Fibroblast of skin of right biceps (primary cell): ENCODE data around the gene NECTIN4.
"Not testable (repeated sequence)": the region's sequence is repeated elsewhere in the genome, so short reads cannot be mapped to it uniquely, and the experiment has no call there.

Experiments used
- DNase-seq: peaks from one replicate; pipeline ENCODE4 v3.0.0-alpha.2; 2013

Gene NECTIN4

DNA sequence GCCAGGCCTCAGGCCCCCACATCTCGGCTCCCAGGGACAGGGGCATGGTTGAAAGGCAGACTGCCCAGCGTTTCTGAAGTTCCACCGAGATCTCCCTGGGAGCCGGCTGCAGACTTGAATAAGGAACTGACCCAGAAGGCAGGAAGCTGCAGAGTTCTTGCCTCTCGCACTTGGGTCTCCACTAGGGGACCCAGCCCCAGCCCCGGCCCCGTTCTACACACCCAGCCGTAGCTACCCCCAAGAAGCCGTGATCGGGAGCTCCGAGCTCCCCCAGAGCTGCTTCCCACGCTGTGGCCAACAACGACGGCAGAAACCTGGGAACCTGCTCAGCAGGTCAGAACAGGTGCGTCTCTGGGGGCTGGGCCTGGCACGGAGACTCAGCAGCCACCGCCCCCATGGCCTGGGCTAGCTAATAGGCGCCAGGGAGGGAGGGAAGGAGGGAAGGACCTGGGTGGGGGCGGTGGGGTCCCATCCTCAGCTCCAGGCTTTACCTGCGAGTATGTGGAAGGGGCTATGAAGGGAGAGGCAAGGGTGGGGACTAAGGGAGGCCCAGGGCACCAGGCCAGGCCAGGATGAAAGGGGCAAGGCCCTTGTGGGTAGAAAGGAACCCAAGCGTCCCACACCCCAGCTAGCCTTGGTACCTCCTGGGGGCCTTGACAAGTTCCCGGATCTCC lies at the start of gene NECTIN4:
NECTIN4 (minus strand) TSS at position 308 of the 674 bp plus-strand sequence; CDS start at position 46, 262 bp downstream.
- no peak for DNase-seq

DNA sequence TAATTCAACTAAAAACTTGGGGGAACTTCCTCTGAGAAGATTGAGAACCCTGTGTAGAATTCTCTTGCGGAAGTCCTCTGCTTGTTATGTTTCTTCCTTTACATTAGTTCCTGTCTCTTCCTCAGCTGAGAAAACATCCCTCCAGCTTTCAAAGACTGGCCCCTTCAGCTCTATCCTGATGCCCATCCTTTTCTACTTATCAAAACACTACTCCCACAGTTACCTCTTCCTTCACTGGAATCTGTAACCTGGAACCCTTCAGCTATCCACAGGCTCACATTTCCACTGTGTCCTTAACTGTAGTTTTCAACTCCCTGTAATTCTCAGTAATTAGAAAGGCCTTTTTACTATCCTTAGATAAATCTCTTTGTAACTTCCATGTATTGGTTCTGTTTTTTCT lies 49.1 kb upstream of the NECTIN4 start:
- DNase-seq, result no peak

DNA sequence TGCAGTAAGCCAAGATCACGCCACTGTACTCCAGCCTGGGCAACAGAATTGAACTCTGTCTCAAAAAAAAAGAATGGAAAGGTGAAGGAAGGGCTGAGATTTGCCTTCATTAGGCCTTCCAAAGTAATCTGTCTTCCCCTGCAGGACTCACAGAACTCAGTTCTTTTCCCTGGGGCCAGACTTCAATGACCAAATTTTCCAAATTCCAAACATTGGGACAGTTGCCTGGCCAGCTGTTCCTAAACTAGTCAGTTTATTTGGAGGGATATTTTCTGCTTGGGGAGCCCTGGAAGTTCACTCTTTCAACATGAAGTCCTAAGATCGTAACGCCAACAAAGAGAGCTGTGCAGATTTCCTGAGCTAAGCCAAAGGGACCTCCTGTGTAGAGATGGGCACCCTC lies 48.5 kb upstream of the NECTIN4 start:
- no peak for DNase-seq

DNA sequence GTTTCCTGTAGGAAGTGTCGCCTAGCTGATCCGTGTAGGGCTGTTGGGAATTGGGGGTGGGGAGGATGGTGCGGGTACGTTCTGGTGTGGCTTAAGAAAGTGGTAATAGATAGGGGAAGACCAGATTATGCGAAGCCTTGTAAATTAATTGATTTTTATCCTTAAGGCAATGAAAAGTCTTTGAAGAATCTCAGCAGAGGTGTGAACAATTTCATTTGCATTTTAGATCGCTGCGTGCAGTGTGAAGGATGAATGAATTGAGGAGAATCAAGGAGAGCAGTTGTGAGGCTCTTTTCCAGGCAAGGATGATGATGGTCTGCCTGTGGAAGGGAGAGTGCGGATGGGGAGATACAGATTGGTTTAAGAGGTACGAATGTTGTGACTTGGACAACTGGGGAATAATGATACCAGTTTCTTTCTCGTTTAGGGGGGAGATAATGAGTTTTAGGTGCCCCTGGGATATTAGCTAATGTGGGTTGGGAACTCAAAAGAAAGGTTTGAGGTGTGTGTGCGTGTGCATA lies 43.9 kb upstream of the NECTIN4 start:
- peak; percentile 4 for DNase-seq

DNA sequence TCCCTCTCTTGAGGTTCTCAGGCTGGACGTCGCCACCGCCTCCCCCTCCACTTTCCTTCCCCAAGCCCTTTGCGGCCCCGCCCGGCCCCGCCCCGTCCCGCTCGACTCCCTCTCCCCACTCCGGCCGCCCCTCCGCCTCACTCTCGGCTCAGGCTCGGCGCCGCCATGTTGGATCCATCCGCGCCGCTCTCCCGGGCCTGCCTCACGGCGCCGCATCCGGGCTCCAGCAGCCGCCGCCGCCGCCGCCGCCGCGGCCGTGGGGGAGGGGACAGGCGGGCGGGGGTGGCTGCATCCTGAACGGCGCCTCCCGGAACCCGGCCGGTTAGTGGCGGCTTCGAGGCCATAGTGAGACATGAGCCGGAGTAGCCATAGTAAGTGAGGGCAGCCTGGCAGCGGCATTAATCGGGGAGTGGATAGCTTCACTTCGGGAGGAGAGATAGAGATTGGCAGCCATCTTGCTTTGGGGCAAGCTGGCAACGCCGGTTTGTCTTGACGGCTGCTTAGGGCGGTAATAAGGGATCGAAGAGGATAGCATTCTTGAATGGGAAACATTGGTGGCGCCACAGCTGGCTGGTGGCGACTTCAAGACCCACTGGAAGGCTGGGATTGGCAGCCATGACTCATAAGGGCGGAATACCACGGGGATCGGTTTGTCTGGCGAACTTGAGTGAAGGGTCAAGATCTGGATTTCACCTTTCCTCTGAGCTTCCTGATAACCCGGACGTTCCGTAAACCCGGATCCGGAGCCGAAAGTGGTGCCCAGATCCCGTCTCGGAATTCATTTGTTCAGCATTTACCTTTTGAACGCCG lies 43.3 kb upstream of the NECTIN4 start, which contains the start of gene DEDD:
DEDD (minus strand) TSS at position 258 of the 810 bp plus-strand sequence. CDS start 8,205 bp downstream, outside the sequence.
- DNase-seq, result peak; percentile 98

DNA sequence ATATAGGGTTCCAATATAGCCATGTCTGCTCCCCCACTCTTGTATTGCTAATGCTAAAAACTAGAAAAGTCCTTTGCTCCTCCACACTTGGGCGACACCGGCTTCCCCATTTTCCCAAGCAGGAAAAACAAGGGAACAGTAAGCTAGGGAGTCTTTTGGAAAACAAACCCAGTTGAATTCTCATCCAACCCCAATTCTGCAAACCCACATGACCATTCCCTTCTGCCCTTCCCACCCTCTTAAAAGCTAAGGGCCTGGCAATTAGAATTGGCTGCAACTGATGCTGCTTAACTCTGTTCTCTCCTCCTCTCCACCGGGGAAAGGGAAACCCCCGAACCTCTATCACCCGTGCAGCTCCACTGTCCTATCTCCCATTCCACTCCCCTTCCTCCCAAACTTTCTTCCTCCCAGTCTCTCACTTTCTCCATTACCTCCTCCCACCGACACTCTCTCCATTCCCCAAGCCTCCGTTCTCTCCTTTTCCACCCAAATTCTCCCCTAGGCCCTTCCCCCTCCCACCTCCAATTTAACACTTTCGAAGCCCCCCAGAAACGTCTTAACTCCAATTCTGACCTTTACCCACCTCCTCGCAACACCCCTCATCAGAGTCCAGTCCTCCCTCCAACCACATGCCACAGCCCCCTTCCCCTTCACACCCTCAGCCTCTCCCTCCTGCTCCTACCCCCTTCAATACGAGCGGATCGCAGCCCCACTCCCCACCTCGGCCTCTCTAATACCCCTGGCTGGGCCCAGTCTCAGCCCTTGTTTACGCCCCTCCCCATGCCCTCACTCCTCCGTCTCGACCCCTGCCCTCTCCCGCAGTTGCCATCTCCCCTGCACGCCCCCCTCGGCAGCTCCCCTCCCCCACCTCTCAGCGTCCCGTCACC lies 42.4 kb upstream of the NECTIN4 start:
- peak; percentile 10 for DNase-seq

DNA sequence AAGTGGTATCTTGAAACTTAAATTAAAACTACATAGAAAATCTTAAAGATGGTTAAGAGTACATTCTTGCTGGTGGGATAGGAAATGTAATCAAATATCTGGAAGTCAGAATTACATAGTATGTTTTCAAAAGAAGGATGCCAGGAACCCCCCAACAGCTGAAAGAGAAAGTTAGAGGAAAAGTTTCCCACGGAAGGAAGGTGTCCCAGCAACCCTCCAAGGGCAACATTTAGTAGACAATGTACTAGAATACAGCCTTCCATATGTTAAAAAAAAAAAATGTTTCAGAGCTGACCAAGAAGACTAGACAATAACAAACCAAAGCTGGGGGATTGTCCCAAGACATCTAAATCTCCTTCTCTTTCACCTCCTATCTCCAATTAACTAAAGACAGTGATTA lies 40.9 kb upstream of the NECTIN4 start:
- DNase-seq, result no peak

DNA sequence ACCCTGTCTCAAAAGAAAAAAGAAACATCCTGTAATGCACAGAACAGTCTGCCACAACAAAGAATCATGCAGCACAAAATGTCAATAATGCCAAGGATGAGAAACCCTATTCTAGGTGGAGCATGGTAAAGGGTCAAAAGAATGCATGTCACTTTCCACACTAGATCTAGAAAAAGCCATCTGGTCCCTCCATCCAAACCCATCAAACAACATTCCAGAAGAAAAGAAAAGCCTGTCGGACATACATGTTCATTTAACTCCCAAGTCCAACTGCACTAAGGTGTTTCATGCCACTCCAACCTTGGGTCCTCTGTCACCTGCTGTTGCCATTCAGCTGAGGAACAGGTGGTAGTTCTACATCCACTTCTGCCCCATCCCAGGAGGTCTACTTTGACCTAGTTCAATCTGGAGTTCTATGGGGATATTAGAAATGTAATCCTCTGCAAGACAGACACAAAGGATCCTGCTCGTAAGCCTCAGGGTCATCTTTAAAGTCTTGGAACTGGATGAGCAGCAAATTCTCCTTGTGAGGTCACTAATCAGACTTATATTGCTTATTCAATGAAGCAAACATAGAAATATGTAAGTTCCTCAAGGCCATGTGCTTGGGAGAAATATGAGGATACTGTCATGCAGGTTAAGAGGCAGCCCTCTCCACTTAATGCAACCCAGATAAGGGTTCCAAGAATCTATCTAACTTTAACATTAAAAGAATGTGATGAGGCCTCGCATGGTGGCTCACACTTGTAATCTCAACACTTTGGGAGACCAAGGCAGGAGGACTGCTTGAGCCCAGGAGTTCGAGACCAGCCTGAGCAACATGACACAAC lies 39.4 kb upstream of the NECTIN4 start:
- no peak for DNase-seq

DNA sequence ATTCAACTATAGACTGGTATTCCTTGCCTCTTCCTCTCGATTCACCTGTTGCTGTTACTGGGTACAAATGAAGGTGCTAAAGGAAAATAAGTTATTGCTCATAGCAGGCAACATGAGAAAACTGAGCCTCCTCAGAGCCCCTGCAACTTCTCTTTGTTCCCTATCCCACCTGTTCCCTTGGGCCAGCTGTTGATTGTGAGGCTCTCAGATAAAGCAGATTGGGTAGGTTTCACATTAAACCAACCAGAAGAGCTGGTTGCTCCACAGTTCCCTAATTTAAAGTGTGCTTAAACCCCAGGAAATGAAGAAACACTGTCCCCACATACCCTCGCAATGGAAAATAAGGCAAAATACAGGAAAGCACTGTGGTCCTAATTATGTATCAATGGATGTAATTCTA lies 38.3 kb upstream of the NECTIN4 start:
- DNase-seq, result no peak

DNA sequence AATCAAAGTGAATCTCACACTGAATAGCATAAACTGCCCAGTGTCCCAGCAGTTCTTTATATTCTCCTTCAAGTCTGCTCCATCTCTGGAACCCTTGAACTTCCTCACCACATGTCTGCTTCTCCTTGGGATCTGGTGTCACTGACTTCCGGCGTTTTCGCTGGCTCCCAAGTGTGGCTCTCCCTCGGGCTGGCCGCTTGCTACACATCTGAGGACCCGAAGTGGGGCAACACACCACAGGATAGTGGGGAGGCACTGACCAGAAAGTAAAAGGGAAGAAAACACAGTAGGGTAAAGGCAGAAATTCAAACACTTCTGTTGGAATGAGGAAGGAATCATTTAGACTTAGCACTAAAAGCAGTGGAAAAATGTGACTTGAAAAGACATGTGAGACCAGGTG lies 33.6 kb upstream of the NECTIN4 start:
- DNase-seq, result no peak

DNA sequence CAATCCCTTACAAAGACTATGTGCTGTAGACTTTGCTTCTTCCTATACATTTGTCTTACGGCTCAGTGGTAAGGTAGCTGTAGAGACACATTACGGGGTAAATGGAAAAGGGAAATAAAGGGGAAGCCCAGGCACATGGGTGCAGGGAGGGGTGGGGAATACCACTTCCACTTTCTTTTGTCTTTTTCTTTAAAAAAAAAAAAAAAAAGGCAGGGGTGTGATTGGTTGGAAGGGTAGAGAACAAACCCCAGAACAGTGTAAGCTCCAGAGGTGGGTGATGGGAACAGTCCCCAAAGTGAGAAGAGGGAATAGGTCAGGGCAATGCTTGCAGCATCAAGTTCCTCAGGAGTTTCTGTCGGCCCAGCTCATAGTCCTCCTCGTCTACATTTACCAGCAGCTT lies 32.5 kb upstream of the NECTIN4 start:
- no peak for DNase-seq

DNA sequence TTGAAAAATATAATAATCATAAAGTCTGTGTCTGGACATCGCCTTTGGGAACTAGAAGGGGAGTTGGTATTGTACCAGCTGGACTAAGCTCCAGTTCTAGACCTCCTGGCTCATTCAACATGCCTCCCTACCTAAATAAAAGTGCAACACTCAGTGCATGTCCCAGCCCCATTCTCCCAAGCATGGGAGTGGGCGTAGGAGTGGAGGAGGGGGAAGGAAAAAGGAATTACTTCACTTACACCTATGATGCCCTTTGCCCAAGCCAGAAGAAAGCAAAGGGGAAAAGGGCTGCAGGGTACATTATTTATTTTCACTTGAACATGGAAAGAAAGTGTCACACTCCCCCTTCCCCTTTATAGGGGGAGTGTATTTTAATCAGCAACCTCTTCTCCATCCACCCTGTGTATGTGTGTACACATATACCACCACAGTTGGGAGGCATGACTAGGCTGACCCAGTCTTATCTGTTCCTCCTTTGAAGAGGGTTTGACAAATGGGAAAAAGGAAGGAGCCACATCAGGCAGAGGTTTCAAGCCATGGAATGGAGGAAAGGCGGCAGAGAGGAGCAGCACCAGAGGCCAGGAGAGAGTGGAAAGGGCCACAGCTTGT lies 31.8 kb upstream of the NECTIN4 start:
- DNase-seq, result no peak

DNA sequence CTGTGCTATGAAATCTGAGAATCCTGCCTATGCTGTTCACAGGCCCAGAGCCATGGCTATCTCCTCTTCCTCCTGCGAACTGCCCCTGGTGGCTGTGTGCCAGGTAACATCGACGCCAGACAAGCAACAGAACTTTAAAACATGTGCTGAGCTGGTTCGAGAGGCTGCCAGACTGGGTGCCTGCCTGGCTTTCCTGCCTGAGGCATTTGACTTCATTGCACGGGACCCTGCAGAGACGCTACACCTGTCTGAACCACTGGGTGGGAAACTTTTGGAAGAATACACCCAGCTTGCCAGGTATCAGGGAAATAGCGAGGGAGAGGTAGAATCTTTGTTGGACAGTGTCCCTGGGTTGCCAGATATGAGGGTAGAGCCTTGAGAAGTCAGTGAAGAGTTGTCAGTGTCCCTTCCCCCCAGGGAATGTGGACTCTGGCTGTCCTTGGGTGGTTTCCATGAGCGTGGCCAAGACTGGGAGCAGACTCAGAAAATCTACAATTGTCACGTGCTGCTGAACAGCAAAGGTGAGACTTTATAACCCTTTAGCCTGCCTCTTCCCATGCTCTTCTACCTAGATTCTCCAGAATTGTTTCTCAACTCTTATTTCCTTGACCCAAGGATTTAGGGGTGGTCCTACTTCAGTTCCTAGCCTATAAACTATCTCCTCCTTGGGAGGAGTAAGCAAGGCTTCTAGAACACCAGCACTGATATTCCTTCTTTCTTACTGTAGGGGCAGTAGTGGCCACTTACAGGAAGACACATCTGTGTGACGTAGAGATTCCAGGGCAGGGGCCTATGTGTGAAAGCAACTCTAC lies 29.9 kb upstream of the NECTIN4 start:
- DNase-seq, result peak; percentile 71

DNA sequence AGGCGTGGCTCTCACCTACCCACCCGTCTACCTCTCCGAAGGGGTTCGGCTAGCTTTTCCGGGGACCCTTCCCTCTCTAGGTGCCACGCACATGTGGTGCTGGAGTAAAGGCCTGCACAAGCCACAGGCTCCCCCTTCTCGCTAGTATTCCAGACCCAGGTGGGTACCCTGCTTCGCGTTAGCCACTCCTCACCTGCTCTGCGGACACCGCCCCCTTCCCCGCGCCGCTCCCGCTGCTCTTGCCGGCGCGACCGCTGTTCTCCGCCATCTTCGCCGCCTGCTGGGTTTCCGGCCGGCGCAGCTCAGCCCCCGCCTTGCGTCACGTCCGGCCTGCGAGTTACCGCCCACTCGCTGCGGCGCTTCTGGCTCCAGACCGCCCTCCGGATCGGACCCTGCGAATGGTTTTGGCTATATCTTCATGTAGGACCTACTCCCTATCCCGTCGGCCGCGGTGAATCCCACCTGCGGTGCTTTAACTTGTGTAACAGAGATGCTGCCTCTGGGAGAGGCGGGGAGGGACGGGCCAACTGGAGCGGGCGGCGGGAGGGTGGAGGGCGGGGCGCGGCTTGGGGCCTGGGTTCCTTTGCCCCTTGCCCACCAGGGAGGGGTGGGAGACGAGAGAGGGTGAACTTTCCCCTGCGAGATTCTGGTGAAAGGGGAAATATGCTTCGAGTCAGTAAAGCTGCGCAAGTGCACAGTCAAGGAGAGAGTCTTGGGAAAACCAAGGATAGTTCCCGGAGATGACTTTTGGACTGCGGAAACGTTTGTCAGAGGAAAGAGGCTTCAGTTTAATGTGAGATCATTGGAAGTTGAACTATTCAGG lies 28.6 kb upstream of the NECTIN4 start, which contains the start of the genes NIT1 and PFDN2:
NIT1 (plus strand) TSS at position 347 of the 823 bp plus-strand sequence; CDS start at position 419, 72 bp downstream.
PFDN2 (minus strand) TSS at position 279 of the 823 bp plus-strand sequence; CDS start at position 268, 11 bp downstream.
- DNase-seq, result peak; percentile 81

DNA sequence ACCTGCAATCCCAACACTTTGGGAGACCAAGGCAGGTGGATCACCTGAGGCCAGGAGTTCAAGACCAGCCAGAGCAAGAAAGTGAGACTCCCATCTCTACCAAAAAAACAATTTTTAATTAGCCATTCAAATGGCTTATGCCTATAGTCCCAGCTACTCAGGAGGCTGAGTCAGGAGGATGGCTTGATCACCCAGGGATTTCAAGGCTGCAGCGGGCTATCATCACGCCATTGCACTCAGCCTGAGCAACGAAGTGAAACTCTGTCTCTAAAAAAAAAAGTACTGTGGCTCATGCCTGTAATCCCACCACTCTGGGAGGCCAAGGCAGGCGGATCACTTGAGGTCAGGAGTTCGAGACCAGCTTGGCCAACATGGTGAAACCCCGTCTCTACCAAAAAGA lies 26.6 kb upstream of the NECTIN4 start:
- DNase-seq, result not testable (repeated sequence)

DNA sequence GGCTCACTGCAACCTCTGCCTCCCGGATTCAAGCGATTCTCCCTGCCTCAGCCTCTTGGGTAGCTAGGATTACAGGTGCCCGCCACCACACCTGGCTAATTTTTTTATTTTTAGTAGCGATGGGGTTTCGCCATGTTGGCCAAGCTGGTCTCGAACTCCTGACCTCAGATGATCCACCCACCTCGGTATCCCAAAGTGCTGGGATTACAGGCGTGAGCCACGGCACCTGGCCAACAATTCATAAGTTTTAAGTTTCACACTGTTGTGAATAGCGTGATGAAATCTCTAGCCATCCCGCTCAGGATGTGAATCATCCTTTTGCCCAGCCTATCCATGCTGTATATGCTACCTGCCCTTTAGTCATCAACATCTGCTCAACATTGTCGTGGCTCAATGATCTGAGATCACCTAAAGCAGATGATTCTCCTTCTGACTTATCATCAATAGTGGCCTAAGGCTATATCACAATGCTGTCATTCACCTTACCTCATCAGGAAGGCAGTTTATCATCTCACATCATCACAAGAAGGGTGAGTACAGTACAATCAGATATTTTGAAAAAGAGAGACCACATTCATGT lies 25.9 kb upstream of the NECTIN4 start:
- peak; percentile 83 for DNase-seq

DNA sequence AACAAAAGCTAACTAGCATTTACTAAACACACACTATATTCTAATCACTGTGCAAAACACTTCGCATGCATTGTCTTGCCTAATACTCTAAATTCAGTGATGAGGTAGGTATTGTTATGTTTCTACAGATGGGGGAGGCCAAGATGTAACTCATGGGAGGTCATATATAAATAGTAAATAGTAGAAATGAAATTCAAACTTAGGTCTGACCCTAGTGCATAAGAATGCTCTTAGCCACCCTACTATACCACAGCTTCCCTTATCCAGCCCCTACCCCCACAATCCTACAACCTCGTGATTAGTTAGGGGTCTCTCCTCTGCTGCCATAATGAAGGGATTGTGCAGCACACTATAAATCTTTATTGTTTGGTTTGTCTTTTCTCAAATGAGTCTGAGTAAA lies 25.2 kb upstream of the NECTIN4 start:
- DNase-seq, result peak; percentile 25

DNA sequence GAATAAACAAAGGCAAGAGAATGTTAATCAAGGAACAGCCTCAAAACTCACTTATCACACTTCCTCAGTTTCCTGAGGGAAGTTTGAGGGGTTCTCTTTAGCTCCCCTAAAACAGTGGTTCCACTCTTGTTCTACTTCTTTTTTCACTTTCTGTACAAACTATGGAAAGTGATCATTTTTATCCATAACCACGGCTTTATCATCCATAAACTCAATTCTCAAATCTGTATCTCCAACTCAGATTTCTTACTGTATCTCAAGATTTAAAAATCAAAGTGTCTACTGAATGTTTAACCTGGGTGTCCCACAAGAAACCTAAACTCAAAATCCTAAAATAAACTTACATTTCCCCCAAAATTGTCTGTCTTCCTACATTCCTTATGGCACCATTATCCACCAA lies 24.6 kb upstream of the NECTIN4 start:
- DNase-seq, result no peak

DNA sequence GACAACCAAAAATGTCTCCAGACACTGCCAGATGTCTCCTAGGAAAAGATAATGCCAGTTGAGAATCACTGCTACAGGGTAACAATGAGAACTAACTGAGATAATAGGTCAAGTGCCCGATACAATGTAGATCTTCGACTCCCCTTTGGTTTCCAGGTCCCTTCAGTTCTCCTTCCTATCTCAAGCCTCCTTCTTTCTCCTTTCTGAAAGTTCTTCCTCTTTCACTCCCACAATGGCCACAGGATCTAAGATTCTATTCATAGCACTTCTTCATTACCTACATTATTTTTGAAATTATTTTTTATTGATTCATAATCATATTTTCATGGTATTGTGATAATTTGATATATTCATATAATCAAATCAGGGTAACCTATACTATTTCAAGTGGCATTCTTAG lies 22.2 kb upstream of the NECTIN4 start:
- DNase-seq, result no peak
